NCI-H510A treated with DMSO at 0.1 percent for 48 hours (cell line): ENCODE measurements around the gene OGFR.
A peak's percentile ranks its signal among the peaks of the same experiment; 100 is the strongest.

ENCODE experiments used
- DNase-seq: peaks from one replicate; lab custom pipeline; 2025; lab: John Stamatoyannopoulos, UW

The OGFR gene

DNA sequence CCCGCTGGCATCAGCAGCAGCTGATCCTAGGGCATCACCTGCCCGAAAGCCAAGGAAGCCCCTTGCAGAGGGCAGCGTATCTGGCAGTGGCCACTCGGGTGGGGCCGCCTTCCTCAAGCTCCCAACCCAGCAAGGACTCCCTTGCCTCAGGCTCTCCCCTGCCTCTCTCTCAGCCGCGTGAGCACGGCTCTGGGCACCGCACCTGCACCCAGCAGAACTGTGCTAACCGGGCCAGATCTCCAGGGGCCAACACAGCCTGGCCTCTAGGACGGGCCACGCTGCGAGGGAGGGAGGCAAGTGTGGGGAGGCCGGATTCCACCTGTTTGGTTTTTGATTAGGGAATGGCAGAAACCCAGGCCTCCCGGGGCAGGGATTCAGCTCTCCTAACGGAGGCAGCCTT lies 20.1 kb upstream of the OGFR start:
- DNase-seq: no peak

DNA sequence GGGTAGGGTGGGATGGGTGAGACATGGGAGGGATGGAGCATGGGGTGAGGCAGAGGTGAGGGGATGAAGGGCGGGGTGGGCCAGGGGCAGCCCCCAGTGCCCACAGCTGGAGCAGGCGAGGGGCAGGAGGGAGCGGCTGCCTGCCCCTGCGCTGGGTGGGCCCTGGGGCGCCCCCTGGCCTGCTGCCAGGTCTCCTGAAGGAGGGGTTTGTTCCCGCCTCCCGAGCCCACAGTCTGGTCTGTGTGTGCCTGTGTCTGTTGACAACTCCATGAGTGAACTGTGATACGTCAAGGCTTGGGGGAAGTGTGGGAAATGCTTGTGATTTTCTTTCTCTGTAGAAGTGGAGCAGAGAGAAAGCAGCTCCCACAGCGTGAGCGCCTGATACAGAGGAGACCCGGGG lies 19.2 kb upstream of the OGFR start:
- DNase-seq: no peak

DNA sequence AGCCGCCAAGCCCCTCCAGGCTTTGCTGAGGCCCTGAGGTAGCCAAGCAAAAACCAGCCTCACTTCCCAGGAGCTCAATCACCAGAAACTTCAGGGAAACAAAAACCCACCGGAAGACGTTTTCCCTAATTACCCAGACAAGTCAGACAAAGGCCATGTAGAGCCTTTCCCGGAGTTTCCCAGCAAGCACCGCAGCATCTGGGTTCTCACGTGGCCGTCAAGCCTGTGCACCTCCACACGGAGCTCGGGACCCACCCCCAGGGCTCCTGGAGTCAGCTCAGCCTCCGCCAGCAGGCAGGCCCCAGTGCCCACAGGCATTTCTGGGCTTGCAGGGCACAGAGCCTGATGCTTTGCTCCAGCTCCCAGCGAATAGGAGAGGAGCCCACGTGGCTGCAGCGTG lies 18.5 kb upstream of the OGFR start:
- no peak for DNase-seq

DNA sequence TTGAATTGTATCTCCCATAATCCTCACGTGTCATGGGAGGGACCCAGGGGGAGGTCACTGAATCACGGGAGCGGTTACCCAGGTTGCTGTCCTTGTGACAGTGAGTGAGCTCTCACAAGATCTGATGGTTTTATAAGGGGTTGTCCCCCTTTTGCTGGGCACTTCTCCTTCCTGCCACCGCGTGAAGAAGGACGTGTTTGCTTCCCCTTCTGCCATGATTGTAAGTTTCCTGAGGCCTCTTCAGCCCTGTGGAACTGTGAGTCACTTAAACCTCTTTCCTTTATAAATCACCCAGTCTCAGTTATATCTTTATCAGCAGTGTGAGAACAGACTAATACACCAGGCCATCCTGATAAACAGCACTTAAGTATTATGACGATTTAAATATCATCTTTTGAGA lies 17.3 kb upstream of the OGFR start:
- no peak for DNase-seq

DNA sequence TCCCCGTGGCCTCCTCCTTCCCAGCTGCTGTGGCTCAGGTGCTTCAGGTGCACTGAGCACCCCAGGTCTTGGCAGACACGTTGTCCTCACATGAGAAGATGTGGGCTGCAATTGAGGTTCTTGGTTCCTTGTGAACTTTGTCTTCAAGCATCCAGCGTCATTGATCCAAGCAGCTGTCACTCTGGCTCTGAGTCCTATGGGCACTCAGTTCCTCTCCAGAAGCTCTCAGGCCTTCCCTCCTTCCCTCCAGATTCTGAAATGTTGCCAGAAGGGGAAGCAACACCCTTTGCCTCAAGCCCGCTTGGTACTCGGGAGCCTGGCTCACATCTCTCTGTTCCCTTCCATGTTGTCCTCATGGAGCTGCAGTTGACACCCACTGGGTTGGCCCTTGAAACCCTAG lies 16.8 kb upstream of the OGFR start:
- no peak for DNase-seq

DNA sequence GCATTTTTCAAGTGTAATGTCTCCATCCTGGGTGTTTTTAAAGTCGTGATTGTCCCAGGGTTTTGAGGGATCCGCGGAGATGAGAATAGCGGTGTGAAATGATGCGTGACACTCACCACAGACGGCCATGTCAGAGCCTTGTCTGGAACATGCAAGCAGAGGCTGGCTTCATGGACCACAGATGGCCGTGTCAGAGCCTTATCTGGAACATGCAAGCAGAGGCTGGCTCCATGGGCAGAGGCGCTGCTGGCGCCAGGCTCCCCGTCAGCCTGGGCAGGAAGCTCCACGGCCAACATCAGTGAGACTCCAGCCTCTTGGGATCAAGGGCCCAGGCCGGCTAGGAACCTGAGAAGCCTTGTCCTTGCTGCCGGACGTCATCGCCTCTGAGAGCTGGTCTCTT lies 16.0 kb upstream of the OGFR start:
- no peak for DNase-seq

DNA sequence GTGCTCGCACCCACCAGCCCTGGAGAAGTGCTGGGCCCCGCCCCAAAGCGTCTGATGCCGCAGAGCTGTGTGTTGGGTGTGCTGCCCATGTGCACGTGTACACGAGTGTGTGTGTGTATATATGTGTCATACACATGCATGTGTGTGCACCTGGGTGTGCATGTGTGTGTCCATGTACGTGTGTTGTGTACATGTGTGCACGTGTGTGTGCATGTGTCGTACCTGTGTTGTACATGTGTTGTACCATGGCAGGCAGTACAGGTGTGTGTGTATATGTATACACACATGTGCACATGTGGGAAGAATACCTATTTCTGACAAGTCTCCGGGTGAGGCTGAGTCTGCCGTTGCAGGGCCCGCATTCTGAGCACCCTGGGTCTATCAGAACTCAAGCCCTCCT lies 14.6 kb upstream of the OGFR start:
- DNase-seq: no peak

DNA sequence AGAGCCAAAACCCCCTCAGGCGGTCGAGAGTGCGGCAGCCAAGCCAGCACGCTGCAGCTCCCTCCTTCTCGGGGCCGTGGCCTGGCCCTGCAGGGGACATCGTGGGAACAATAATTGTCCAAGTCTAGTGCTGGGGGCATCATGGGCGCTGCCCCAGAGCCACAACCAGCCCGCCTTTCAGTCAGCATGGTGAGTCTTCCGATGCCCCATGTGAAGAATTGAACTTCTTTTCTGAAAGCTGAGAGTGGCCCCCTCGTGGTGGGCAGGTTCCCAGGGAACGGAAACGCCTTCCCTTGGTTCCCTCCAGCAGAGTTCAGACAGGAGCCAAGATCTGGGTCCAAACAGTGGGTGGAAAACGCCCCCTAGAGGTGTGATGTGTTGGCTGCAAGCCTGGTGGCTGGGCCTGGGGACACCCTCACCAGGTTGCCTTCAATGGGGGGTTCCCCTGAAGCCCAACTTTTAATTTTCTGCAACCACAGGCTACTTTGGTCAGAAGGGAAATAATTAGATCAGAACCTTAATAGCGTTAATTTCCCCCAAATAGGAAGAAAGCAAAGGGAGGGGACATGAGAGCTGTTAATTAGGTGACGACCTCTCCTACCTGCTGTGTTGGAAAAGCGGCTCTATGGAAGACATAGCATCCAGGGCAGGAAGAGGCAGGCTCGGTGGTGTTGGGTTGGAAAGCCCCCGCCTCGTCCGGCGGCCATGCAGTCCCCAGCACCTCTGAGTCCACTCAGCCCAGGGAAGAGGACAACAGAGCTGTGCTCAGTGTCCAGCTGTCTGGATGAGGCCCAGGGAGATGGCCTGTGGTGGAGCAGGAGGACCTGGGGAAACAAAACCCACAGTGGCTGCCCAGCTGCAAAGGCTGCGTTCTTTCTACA lies 13.1 kb upstream of the OGFR start:
- peak; percentile 45 for DNase-seq

DNA sequence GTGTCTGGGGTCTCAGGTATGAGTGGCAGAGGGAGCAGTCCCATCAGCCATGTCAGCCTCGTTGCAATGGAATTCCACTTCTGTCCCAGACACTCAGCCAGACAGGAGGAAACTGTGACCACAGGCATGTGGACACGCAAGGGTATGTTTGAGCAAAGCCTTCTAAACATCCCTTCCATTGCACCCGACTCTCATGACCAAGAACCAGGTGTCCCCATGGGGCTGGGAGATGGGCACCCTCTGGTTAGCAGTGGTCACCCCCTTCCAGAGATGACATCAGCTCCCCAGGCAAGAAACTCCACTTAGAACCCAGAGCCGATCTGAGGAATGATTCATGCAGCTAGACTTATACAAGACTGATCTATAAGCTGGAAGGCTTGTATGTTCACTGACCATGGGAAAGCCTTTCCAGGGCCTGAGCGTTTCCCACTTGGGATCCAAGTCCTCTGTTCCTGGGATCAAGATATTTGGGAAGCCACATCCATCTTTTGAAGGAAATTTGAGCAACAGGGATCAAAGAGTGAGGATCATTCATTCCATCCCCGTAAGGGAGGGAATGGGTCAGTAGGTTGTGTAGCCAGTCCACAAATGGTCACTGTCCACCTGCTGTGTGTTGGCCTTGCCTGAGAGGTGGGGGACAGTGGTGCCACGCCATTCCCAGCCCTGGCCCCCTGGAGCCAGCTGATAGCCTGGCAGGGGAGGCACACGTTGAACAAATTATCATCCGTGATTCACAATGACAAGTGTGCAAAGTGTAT lies 12.3 kb upstream of the OGFR start:
- DNase-seq: no peak

DNA sequence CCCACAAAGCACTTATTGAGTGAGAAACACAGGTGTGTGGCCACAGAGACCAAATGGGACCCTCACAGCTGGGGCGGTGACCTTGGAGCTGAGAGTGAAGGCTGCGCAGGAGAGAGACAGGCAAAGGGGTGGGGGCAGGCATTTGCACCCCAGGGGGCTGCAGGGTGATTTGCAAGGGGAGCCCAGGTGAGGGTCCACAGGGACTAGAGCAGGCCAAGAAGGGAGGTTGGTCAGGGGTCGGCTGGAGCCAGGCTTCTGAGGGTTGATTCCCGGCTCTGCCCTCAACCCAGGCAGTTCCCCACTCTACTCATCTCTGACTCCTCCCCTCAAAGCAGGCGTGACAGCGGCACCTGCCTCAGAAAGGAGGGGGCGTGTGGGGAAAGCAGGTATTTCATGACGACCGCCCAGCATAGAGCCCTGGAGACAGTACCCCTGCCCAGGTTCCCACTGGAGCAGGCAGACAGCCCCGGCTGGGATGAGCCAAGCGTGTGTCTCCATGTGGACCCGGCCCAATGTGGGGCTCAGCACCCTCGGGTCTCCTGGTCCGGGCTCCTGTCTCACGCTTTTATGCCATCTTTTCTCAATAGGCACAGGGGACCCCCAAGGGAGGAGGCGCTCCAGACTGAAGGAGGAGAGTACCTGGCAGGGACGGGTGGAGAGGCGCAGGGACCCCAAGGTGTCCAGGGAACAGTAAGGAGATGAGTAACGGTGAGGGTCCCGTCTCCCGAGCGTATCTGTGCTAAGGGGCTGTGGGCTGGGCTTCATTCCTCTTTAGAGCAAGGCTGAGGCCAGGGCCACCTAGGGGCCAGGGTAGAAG lies 11.5 kb upstream of the OGFR start:
- DNase-seq: no peak

DNA sequence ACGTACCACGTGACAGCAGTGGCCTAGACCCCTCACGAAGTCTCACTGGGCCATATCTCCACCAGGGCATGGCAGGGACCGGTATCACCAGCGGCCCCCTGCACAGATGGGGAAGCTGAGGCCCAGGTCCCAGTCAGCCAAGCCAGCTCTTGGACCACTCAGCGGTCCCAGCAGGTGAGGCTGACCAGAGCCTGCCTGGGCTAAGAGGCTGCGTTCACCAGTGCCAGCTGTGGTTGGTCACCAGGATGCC lies 11.0 kb upstream of the OGFR start:
- no peak for DNase-seq

DNA sequence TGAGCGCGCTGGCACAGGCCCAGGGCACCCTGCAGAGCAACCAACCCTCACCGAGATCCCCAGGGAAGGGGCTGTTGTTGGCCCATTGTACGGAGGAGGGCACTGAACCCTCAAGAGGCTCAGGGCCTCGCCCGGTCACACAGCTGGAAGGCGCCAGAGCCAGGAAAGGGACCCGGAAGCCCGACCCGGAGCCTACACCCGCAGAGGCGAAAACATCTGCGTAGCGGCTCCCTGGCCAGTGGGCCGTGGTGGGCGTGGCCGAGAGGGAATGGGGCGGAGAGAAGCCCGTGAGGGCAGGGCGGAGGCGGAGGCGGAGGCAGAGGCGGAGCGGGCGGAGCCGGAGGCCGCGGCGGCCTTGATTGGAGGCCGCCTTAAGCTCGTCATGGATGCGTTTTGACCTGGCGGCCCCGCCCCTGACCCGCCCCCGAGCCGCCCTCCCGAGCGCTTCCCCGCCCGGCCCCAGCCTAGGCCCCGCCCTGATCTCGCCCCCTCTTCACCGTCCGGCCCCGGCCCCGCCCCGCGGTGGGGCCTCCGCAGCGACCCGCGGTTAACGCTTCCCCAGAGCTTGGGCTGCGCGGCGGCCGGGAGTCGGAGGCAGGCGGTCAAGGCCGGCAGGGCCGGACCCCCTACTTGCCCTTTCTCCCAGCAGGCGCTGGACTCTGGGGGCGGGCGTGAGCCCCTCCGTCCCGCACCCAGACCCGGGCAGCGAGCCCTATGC lies 10.5 kb upstream of the OGFR start:
- DNase-seq: peak; percentile 78

DNA sequence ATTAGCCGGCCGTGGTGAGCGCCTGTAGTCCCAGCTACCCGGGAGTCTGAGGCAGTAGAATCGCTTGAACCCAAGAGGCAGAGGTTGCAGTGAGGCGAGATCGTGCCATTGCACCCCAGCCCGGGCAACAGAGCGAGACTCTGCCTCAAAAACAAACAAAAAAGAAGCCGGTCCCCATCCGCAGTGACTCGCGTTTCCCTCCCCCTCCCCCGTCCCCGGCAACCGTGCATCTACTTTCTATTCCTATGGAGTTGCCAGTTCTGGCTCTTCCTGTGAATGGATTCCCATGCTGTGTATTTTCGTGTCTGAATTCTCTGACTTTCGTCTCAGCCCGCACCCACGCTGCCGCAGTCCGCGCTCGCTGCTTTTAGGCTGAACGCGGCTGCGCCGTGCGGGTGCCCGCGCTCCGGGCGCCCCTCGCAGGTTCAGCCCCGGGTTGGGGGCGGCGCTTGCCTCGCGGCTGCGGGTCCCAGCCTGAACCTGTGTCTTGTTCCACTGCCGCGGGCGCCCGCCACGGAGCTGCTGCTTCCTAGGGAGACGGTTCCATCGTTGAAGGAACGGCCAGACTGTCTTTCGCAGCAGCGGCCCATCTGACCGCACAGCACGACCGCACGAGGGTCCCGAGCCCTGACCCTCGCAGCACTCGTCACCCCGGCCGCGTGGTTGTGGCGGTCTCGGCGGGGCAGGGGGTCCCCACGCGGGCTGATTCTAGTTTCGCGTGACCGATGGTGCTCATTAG lies 9.4 kb upstream of the OGFR start:
- peak; percentile 26 for DNase-seq

DNA sequence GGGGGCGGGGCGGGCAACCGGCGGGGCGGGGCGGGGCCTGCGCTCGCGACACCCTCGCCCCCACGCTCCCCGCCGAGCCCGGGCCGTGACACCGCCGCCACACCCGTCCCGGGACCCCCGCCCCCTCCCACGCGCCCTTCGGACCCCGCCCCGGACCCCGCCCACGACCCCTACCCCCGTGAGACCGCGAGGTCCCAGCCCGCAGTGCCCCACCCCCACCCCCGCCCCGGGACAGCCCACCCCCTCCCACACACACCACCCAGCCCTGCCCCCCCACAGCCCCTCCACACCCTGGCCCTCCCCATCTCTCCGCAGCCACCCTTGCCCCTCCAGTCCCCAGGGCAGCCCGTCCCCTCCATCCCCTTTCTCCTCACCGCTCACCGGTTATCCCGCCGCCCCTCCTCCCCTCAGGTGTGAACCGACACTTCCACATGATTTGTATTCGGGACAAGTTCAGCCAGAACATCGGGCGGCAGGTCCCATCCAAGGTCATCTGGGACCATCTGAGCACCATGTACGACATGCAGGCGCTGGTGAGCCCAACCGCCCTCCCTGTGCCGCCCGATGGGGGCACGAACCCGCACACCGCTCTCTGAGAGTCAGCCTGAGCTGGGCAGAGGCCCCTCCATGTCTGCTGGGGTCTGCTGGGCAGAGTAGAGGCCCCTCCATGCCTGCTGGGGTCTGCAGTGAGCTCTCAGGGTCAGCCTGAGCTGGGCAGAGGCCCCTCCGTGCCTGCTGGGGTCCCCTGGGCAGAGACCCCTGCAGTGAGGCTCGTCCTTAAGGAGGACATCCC lies 7.7 kb upstream of the OGFR start:
- no peak for DNase-seq

DNA sequence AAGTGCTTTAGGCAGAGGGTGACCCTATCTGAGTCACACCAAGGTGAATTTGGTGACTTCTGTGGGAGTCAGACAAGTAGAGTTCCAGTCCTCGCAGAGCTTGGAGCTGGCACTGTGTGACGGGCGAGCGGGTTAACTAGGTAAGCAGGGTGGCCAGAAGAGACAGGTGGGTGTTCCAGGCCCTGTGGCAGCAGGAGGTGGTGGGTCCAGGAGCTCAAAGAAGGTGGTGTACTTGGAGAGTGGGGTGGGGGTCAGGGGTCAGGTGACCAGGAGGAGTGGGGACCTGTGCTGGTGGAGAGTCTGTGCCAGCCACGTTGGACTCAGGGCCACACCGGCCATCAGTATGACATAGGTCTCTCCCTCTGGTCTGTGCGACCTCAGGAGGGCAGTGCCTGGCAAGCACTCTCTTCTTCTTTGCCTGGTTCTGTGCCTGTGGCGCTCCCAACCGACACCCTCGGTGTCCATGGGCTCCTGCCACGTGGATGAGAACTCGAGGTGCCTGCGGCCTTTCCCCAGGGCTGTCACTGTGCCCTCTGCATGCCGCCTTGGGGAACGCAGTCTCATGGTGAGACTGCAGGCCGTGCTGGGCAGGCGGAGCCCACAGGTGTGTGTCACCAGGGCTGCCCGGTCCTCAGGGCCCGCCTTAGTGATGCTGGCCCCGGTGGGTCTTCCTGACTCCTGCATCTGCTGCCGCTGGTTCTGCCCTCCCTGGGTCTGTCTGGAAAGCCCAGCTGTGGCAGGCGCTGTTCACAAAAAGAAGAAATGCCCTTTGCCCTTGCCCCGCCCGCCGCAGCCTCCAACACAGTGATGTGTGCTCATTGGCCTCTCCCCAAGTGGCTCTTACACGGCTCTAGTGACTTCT lies 6.7 kb upstream of the OGFR start:
- DNase-seq: no peak

DNA sequence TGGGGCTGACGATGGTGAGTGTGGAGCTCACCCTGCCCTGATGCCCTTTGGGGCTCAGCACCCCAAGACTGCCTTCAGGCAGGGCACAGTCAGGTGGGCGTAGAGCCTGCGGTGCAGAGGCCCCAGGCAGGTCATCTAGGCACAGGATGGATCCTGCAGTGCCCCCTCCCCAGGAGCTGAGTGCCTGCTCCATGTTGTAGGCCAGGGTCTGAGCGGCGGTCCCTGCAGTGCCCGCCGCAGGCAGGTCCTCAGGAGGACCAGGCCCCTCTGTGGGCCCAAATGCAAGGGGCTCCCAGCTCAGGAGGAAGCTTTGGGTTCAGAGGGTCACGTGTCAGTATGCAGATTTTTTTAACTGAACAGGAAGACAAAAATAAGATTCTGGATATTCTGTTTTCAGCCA lies 5.6 kb upstream of the OGFR start:
- no peak for DNase-seq

DNA sequence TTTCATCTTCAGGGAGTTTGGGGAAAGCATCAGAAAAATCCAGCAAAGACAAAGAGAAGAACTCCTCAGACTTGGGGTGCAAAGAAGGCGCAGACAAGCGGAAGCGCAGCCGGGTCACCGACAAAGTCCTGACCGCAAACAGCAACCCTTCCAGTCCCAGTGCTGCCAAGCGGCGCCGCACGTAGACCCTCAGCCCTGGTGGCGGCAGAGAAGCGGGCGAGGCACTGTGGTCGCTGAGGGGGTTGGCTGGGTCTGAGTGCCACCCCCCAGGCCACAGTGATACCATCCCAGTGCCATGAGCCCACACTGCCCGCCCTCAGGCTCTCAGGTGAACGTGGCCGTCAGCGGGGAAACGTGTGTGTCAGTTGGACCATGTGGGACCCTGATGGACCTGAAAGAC lies 5.2 kb upstream of the OGFR start:
- no peak for DNase-seq

DNA sequence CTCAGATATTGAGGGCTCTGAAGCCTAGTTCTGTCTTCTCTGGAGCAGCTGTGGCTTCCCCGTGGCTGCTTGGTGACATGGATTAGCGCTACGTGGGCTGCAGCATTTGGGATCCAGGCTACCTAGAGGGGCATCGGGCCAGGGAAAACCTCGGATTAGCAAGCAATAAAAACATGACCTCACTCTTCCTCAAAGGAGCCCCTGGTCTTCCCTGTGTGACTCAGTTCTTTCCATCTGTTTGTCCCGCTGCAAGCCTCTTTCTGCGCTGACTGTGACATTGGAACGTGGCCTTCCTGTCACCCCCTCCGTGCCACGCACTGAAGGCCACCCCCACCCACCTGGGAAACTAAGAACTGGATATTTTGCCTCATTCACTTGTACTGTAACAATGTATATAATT lies 4.8 kb upstream of the OGFR start:
- DNase-seq: no peak

DNA sequence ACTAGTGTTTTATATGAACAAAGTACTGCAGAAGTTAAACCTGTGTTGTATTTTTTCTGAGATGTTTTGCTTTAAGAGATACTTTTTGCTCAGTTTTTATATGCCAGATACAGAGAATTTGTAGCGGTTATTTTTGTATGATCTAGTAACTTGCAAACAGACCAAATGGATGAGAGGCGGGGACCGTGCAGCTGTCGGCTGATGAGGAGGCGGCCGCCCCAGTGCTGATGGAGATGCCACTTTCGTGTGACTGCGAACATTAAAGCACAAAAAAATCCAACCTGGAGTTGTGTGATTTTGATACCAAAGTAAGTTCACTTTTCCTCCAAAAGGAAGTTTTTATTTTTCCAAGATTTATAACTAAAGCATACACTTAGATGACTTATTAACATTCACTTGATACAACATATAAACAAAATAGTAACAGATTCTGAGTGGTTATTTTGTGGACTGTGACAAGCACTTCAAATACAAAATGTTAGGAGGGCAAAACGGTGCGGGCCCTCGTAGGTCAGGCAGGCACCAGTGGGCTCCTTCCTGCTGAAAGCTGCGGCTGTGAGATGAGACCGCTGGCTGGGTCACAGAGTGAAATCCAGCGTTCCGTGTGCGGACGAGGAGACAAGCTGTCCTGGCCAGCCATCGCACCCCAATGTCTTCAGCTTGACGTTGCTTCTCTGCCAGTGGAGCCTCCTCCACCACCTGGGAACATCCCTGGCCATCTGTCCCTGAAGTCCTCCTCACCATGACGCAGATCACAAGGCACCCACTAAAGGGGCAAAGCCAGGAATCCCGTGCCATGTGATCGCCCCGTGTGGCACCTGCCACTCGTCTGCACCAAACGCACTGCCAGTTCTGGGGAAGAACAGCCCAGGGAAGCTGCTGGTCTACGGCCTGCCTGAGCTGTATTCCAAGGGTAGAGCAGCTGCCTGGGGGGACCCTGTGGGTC lies 4.0 kb upstream of the OGFR start:
- no peak for DNase-seq
